ENCODE measurements around the gene PRRC2B.
"Not testable (repeated sequence)": the region's sequence is repeated elsewhere in the genome, so short reads cannot be mapped to it uniquely, and the experiment has no call there.

PRRC2B gene

DNA sequence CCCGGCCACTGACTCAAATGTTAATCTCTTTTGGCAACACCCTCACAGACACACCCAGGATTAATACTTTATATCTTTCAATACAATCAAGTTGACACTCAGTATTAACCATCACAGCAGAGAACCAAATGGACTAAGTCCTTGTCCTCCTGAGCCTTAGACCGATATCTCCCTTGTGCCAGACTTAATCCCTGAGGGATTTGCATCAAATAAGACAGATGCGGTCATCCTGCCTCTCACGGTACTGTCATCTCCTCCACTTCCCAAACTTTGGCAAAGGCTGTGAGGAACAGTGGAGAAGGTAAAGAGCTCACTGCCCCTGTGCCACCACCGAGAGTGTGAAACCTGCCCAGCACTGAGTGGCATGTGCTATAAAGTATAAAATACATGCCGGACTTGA, 6.5 kb upstream of the PRRC2B start:
- no peak for DNase-seq (ENCODE audit: low spot score)

DNA sequence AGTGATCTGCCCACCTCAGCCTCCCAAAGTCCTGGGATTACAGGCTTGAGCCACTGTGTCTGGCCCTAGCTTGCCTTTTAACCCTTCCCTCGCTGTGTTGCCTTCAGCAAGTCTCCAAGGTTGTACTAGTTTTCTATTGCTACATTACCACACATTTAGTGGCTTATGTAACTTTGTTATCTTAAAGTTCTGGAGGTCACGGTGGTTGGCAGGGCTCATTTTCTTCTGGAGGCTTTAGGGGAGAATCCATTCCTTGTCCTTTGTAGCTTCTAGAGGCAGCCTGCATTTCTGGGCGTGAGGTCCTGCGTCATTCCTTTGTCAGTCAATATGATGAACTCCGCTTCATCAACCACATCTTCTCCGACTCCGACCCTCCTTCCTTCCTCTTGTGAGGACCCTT, 2.9 kb upstream of the PRRC2B start:
- no peak for DNase-seq (ENCODE audit: low spot score)

DNA sequence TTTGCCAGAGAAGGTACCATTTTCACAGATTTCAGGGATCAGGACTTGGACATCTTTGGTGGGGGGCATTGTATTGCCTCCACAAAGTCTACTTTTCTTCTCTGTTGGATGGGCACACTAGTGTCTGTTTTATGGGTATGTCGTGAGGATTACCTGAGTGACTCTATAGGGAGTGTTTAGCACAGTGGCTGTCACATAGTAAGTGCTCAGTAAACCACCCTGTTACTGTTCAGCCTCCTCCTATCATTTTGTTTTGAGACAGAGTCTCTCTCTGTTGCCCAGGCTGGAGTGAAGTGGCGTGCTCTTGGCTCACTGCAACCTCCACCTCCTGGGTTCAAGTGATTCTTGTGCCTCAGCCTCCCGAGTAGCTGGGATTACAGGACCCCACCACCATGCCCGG, 2.4 kb upstream of the PRRC2B start:
- no peak for DNase-seq (ENCODE audit: low spot score)

DNA sequence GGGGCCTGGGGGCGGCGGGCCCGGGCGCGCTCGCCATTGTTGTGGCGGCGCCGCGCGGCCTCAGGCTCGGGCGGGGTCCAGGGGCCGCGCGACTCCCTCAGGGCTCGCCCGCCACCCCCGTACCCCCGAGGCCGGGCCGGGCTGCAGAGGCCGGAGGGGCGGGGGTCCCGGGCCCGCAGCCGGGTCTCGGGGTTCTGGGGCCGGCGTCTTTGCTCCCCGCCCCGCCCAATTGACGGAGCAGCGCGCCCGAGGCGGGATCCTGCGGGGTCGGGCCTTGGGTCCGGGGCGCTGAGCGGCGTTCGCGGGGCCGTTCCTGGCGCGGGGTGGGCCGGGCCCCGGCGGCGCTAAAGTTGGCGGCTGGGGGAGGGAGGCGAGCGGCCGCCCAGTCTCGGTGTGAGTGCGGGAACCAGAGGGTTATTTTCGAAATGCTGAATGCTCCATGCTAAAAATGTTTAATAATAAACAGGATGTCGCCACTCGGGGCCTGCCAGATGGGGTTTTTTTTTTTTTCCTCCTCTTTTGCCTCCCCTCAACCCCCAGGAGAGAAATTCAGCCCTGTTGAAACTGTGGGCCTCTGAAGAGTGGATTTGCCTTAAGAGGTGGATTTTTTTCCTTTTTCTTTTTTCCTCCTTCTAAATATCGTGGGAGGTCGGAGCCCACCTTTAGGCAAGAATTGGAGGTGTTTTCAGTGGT, 724 bp downstream of the PRRC2B start:
- DNase-seq (ENCODE audit: low spot score): no peak

DNA sequence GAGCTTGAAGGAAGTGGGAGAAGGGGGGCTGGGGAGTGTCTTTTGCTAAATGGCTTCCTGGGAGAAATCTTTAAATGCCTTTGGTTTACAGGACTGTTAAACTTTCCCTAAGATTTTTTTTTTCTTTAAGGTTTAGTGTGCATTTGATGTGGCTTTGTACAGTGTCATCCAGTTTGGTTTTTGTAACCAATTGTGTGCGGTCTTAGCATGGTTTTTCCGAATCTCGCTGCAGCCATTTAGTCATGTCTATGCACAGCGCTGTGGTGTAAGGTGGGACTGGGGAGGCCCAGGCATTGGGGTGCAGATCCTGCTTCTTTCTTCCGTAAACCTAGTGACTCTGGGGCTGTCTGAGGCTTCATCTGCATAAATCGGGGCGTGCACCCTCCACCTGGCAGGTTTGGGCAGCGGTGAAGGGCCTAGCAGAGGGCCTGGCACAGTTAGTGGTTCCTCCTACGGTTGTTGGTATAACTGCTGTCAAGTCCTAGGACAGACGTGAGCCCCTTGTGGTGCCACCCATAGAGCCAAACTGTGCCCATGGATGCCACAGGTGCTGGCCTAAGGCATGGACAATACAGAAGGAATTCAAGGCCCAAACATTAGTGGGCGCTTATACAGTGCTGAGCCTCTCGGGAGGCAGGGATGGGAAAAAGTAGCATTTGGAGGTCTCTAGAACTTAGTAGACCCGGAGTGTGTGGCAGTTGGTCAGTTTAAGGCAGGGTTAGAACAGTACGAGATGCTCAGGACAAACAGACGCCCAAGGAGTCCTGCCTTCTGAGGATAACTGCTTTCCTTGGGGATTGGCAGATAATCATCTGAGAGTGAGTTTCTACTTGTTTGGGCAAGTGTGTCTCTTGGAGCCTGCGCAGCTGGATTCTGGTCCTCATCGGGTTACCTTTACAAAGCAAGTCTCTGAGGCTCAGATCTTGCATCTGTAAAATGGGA, 1.5 kb downstream of the PRRC2B start:
- no peak for DNase-seq (ENCODE audit: low spot score)

DNA sequence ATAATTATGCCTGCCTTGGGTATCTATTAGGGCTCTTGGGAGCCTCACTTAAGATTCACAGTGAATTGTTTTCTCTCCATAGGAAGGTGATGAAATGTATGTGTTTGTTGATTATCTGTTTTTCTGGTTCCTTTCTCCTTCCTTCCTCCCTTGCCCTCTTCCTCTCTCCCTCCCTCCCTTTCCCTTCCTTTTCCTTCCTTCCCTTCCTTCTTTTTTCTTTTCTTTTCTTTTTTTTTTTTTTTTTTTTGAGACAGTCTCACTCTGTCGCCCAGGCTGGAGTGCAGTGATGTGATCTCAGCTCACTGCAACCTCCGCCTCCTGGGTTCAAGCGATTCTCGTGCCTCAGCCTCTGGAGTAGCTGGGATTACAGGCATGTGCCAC, 2.2 kb downstream of the PRRC2B start:
- not testable (repeated sequence) for DNase-seq (ENCODE audit: low spot score)

DNA sequence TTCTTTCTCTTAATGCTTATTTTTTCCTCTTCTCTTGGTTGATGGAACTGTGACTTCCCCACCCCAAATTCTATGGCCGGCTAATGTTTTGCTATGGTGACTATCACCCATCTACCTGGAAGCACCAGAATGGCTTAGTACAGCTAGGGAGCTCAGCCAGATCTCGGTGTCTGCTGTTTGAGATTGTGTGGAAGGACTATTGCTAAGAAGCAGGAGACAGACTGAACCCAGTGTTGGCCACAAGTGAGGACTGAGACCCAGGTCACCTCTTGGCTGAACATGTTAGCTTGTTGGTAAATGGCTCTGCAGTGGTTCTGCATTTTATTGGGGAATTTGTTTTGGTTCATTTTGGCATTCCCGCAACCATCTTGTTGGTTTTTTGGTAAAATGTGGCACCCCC, 2.7 kb downstream of the PRRC2B start:
- no peak for DNase-seq (ENCODE audit: low spot score)

DNA sequence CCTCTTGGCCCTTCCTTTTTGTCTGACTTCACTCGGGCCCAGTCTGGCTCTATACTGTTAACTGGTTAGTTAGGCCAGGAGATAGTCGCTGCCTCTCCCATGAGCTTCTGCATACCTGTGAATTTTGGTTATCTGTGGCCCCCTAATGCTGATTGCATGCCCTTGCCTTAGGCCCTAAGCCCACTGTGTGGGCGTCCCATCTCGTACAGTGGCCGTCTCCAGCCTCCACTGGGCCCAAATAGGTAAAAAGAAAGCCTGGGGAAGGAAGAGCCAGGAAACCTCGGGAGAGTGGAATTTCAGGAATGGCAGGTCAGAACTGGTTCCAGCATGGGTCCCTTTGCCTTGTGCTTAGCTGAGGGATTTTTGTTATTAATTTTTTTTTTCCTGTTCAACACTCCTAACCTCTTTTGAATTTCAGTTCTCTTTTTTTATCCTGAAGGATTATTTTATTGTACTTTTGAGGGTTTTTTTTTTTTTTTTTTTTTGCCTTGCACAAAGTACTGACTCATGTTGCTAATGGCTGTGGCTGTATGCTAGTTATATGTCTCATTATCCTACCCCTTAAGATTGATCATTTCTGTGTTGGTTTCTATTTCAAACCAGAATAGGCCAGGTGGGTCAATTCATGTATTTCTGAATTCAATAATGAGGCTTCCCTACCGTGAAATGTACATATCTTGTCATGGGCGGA, 3.4 kb downstream of the PRRC2B start:
- no peak for DNase-seq (ENCODE audit: low spot score)

DNA sequence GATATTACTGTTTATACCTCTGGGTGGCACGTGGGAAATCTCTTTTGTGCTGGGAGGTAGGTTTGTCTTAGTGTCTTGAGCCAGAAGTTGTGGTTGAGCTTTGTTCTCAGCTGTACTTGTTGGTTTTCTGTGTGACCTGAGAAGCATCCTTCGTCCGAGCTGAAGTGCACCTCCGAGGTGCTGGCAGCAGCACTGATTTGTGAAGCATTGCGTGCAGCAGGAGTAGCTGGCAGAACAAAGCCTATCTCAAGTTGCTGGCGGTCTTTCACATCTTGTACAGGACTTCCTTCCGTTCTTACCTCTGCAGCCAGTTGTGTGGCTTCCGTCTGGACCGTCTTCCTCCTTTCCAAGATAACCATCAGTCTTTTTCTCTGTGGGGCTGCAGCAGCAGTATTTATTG, 4.3 kb downstream of the PRRC2B start:
- no peak for DNase-seq (ENCODE audit: low spot score)

DNA sequence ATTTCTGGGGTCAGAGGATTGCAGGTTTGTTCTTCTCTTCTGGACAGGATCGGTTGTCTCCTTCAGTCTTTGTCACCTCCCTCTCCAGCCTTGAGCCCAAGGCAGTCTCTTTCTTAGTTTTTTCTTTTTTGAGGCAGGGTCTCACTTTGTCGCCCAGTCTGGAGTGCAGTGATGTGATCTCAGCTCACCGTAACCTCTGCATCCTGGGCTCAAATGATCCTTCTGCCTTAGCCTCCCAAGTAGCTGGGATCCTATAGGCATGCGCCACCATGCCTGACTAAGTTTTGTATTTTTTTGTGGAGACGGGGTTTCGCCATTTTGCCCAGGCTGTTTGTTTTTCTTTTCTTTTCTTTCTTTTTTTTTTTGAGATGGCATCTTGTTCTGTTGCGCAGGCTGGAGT, 6.1 kb downstream of the PRRC2B start:
- no peak for DNase-seq (ENCODE audit: low spot score)

DNA sequence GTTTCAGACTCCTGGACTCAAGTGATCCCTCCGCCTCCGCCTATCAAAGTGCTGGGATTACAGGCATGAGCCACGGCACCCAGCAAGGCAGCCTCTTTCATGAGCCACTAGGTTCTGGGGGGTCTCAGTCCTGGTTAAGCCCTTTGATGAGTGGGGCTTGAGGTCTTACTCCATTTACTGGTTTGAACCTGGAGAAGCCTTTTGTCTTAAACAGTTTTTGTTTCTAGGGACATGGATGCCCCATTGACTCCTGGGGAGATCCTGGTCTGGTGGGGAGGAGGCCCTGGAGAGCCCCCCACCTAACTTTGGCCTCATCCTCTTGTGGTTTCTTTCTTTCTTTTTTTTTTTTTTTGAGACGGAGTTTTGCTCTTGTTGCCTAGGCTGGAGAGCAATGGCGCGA, 6.7 kb downstream of the PRRC2B start:
- DNase-seq (ENCODE audit: low spot score): no peak

DNA sequence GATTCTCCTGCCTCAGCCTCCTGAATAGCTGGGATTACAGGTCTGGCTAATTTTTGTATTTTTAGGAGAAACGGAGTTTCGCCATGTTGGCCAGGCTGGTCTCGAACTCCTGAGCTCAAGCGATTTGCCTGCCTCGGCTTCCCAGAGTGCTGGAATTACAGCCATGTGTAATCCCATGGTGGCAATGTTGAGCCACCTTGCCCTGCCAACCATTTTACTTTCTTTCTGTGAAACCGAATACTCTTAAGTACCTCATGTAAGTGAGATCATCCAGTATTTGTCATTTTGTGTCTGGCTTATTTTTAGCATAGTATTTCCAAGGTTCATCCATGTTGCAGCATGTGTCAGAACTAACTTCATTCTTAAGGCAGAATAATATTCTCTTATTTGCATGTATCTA, 8.2 kb downstream of the PRRC2B start:
- no peak for DNase-seq (ENCODE audit: low spot score)

DNA sequence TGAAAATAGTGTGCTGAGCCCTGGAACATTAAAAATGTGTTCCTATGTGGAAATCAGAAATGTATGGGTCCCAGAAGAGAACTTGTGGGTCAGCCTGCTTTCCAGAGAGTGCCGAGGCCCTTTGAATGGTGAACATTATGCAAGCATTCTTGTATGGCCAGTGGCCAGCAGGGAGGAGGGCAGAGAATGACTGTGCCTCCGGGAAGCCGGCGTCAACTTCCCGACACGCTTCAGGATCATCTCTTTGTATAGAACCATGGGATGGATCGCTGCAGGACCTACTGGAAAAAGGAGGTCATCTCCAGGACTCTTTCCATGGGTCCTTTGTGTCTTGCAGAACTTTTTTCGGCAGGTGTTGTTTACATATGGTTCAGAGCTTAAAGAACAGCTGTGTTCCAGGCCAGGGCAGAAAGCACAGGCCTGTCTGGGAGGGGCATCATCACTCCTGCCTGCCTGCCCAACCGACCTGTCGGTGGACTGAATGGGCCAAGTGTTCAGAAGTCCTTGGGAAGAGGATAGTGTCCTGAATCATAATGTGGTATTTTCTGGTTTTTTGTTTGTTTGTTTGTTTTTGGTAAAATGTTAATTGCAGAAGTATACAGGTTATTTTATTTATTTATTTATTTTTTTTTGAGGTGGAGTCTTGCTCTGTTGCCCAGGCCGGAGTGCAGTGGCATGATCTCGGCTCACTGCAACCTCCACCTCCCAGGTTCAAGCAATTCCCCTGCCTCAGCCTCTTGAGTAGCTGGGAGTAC, 9.0 kb downstream of the PRRC2B start:
- no peak for DNase-seq (ENCODE audit: low spot score)

DNA sequence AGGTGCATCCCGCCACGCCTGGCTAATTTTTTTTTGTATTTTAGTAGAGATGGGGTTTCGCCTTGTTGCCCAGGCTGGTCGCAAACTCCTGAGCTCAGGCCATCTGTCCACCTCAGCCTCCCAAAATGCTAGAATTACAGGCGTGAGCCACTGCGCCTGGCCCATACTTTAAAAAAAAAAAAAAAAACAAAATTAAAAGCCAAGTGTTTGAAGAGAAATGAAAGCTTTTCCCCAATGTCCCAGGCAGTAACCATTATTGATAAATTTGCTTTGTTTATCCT, 9.5 kb downstream of the PRRC2B start:
- no peak for DNase-seq (ENCODE audit: low spot score)

DNA sequence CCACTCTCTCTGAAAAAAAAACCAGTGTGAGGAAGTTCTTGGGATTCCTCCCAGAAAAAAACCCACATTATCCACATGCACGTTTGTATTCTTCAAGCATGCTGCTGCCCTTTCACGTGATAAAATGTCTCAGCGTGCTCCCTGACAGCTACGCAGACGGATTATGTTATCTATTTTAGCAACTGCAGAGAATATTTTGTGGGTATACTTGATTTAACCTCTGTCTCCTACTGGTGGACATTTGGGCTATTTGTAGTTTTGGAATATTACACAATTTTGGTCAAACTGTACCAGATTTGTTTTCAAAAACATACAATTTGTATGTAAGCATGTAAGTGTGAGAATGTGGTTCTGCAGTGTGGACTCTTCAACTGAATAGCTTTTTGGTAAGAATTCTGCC, 10.7 kb downstream of the PRRC2B start:
- DNase-seq (ENCODE audit: low spot score): no peak

DNA sequence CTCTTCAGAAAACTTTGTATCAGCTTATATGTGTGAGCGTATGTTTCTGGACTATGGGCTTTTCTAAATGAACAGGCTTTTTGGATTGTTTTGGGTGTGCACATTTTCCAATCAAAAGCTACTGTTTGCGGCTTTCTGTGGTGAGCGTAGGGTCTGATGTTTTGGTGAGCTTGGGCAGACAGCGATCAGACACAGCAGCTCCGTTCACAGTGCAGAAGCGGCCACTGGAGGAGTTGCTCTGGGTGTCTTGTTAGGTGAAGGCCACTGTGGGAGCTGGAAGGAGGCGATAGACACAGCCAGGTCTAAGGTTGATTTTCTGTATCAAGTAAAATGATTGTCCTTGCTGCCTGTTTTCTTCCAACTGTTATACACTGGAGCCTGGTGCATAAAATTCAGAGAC, 11.1 kb downstream of the PRRC2B start:
- DNase-seq (ENCODE audit: low spot score): no peak

DNA sequence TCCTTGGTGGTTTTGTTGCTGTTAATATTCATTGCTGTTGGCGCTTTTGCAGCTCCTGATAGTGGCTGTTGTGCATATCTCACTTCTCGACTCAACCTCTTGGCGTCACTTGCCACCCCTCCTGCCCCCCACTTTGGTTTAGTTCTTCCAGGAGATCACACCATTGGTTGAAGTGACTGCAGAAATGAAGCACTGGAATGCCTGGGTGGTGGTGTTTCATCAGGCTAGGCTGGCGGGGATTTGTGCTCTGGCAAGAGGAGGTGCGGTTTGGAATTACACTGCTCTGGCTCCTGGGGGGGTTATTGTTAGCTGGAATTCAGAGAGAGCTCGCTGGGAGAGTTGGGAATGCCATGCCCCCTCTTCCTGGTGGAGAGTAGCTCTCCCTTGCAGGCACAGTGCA, 11.5 kb downstream of the PRRC2B start:
- no peak for DNase-seq (ENCODE audit: low spot score)

DNA sequence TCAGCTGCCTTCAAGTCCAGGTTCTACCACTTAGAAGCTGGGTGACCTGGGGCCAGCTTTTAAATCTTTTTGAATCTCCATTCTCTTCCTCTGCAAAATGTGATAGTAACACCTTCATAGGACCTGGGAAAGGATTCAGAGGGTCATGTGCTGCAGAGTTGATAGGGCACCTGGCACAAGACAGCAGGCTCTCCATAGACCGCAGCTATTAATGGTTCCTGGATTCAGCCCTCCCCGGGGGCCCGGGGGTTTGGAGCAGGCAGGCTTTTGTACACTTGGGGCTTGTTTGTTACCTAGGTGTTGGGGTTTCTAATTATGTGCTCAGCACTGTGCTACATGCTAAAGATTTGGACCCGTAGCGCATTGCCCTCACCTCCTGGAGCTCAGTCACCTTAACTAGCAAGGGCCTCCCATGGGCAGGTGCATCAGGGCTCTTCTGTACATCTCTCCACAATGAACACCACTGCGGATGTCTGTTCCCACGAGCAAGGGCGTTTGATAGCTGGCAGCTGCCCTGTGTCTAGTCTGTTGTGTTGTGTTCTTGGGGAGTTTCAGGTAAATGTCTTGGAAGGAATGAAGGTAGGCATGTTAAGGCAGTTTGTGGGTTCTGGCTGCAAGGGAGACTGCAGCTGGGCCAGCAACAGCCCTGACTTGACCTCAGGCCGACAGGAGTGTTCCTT, 12.1 kb downstream of the PRRC2B start:
- DNase-seq (ENCODE audit: low spot score): no peak

DNA sequence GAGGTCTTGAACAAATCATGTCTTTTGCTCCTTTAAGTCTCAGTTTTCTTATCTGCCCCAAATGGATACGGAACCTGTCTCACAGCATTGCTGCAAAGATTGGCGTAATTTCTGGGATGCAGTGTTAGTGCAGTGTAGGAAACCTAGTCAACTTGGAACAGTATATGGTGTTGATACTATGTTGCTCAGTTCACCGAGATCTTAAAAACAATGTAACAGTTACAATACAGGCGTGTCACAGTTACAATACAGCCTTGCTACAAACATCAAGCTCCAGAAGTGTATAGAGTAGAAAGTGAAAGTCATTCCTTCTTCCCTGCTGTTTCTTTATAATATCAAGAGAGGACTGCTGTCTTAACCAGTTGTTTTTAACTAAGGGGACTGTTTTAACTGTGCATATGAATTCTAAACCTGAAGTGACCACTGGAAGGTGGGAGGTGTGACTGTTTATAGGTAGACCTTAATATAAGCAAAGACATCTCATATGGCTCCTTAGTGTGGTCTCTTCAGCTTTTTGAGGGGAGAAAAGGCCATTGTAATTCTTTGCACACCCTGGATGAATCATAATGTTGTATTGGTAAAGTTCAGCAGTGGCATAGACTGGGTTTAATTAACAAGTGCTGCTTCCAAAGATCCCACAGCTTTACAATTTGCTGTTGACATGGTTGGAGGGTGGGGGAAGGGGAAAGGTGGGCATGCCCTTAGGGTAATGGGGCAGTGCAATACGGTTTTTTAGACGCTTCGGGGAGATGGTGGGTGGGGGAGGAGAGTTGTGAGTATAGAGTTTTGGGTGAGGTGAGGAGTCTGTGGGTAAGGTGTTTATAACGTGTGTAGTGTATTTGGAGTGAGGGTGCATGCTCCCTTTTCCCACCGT, 12.9 kb downstream of the PRRC2B start:
- no peak for DNase-seq (ENCODE audit: low spot score)

DNA sequence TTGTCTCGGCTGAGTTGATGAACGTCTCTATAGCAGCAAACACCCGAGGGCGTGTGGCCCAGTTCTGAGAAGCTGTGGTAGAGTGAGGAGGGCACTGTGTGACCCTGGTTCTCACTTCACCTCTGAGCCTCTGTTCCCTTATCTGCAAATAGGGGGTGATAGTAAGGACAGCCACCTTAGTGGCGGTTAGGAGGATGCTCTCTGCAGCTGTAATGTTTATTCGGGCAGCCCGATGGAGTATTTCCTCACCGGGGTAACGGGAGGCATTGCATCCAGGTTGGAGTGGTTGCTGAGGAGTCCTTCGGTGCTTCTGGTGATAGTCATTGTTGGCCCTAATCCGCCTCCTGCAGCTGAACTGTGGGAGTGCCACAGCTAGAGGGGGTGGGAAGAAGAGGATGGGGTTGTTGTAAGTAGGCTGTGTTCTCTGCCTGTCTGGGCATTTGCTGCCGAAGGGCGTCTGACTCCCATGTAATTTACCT, 13.9 kb downstream of the PRRC2B start:
- DNase-seq (ENCODE audit: low spot score): no peak

DNA sequence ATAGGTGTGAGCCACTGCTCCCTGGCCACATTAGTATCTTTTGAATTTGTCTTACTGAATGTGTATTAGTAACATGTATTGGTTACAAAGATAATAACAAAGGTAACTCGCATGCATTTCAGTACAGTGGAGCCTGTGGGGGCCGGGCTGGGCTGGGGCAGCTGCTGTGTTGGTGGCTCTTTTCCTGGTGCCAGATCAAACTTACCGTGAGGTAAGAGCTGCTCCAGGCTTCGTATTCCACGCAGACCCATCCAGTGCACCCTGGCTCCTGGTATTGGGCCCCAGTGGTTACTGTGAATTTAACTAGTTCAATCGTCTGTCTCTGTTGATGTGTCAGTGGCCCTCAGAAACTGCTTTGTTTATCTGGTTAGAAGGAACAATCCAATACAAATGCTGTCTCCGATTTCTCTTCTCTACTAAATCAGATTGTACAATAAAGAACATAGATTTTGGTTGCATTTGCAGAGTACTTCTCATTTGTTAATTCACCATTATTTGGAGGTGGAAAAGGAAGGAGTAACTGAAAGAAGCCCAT, 15.6 kb downstream of the PRRC2B start:
- no peak for DNase-seq (ENCODE audit: low spot score)

All from HuH-7.5 (cell line).